HG02938 (cell line): ENCODE measurements around the gene KCNQ2.
"Not testable (repeated sequence)": the region's sequence is repeated elsewhere in the genome, so short reads cannot be mapped to it uniquely, and the experiment has no call there.

Source experiments
- ATAC-seq: cut with Tn5 transposase; IDR thresholded peaks from one replicate; pipeline ENCODE4 v1.9.1; 2021; ENCODE audit warnings: mild to moderate bottlenecking, moderate library complexity; ENCODE audit not compliant: unreplicated experiment

Gene KCNQ2

GRCh38 chr20:63392465-63393365 is 79.7 kb downstream of the KCNQ2 start:
- ATAC-seq = no peak

- ATAC-seq = no peak
These were observed 84.5 kb downstream of the KCNQ2 start for GRCh38 chr20:63387917-63388316.

GRCh38 chr20:63387393-63387792 is 85.1 kb downstream of the KCNQ2 start:
- ATAC-seq = no peak

- ATAC-seq = no peak
These were observed 86.0 kb downstream of the KCNQ2 start for GRCh38 chr20:63386491-63386890.

GRCh38 chr20:63385819-63386218 is 86.6 kb downstream of the KCNQ2 start:
- no peak for ATAC-seq

- ATAC-seq = no peak
These were observed 88.1 kb downstream of the KCNQ2 start for GRCh38 chr20:63384336-63384735.

- no peak for ATAC-seq
These were observed 88.9 kb downstream of the KCNQ2 start for GRCh38 chr20:63383556-63383955.

- ATAC-seq = no peak
These were observed 89.7 kb downstream of the KCNQ2 start for GRCh38 chr20:63382551-63383300.

GRCh38 chr20:63381781-63382431 is 90.5 kb downstream of the KCNQ2 start:
- ATAC-seq = no peak

- ATAC-seq = no peak
These were observed 92.0 kb downstream of the KCNQ2 start for GRCh38 chr20:63380346-63380870.

GRCh38 chr20:63379872-63380271 is 92.6 kb downstream of the KCNQ2 start:
- not testable (repeated sequence) for ATAC-seq

GRCh38 chr20:63379296-63379695 is 93.2 kb downstream of the KCNQ2 start:
- ATAC-seq = no peak

GRCh38 chr20:63378626-63379025 is 93.8 kb downstream of the KCNQ2 start:
- ATAC-seq = no peak

GRCh38 chr20:63377951-63378381 is 94.5 kb downstream of the KCNQ2 start:
- no peak for ATAC-seq

GRCh38 chr20:63377256-63377941 is 95.1 kb downstream of the KCNQ2 start:
- no peak for ATAC-seq

- no peak for ATAC-seq
These were observed 95.9 kb downstream of the KCNQ2 start for GRCh38 chr20:63376283-63377250.

- no peak for ATAC-seq
These were observed 97.0 kb downstream of the KCNQ2 start for GRCh38 chr20:63375438-63375837.

- no peak for ATAC-seq
These were observed 98.0 kb downstream of the KCNQ2 start for GRCh38 chr20:63374504-63374903.

GRCh38 chr20:63373996-63374395 is 98.5 kb downstream of the KCNQ2 start:
- ATAC-seq = no peak
